T follicular helper cell (primary cell): ENCODE data around the gene MTARC2.

Experiments
- DNase-seq: peaks from one replicate; pipeline ENCODE4 v3.0.0-alpha.2; 2020; ENCODE audit warnings: low read depth

MTARC2 gene

GRCh38 chr1:220800262-220800661 lies 52.1 kb downstream of the MTARC2 start:
- no peak for DNase-seq

- DNase-seq, result no peak
Measured at GRCh38 chr1:220803401-220804201, 55.5 kb downstream of the MTARC2 start.

- DNase-seq, result no peak
Measured at GRCh38 chr1:220804202-220804586, 56.1 kb downstream of the MTARC2 start.

- DNase-seq, result no peak
Measured at GRCh38 chr1:220806408-220806807, 58.3 kb downstream of the MTARC2 start.

- DNase-seq, result no peak
Measured at GRCh38 chr1:220807726-220808125, 59.6 kb downstream of the MTARC2 start.

- no peak for DNase-seq
Measured at GRCh38 chr1:220808345-220809186, 60.4 kb downstream of the MTARC2 start.

GRCh38 chr1:220809187-220809550 lies 61.0 kb downstream of the MTARC2 start:
- DNase-seq, result no peak

- no peak for DNase-seq
Measured at GRCh38 chr1:220809704-220810103, 61.6 kb downstream of the MTARC2 start.

- DNase-seq, result peak; percentile 50
Measured at GRCh38 chr1:220810179-220810653, 62.1 kb downstream of the MTARC2 start.

- no peak for DNase-seq
Measured at GRCh38 chr1:220810963-220811362, 62.8 kb downstream of the MTARC2 start.

GRCh38 chr1:220811695-220812094 lies 63.6 kb downstream of the MTARC2 start:
- DNase-seq, result no peak

- DNase-seq, result no peak
Measured at GRCh38 chr1:220812308-220812707, 64.2 kb downstream of the MTARC2 start.

- DNase-seq, result no peak
Measured at GRCh38 chr1:220813013-220813412, 64.9 kb downstream of the MTARC2 start.

- no peak for DNase-seq
Measured at GRCh38 chr1:220815409-220815808, 67.3 kb downstream of the MTARC2 start.

GRCh38 chr1:220817907-220818306 lies 69.8 kb downstream of the MTARC2 start:
- DNase-seq, result no peak

GRCh38 chr1:220818421-220819173 lies 70.5 kb downstream of the MTARC2 start:
- DNase-seq, result no peak

GRCh38 chr1:220819467-220820026 lies 71.4 kb downstream of the MTARC2 start:
- DNase-seq, result no peak

GRCh38 chr1:220824031-220824989 lies 76.2 kb downstream of the MTARC2 start:
- no peak for DNase-seq

- DNase-seq, result no peak
Measured at GRCh38 chr1:220825819-220826551, 77.9 kb downstream of the MTARC2 start.

- DNase-seq, result no peak
Measured at GRCh38 chr1:220826729-220827128, 78.6 kb downstream of the MTARC2 start.
